Activated naive CD4-positive, alpha-beta T cell treated with anti-CD3 and anti-CD28 coated beads, Interleukin-2, amount 50 U/mL, for 24 hours (primary cell): Measurements from ENCODE around the gene CDK9.
"Not testable (repeated sequence)": the region's sequence is repeated elsewhere in the genome, so short reads cannot be mapped to it uniquely, and the experiment has no call there.

Experiments used
- H3K27ac Mint-ChIP-seq: one replicate; pipeline ENCODE4 v1.8.0; 2021; ENCODE audit warnings: mild to moderate bottlenecking, mixed read lengths
- H3K27me3 Mint-ChIP-seq: one replicate; pipeline ENCODE4 v1.8.0; 2021; ENCODE audit warnings: mixed read lengths
- H3K36me3 Mint-ChIP-seq: one replicate; pipeline ENCODE4 v1.8.0; 2021; ENCODE audit warnings: mixed read lengths
- H3K4me1 Mint-ChIP-seq: one replicate; pipeline ENCODE4 v1.8.0; 2021; ENCODE audit warnings: mixed read lengths
- H3K4me3 Mint-ChIP-seq: one replicate; pipeline ENCODE4 v1.8.0; 2021; ENCODE audit warnings: mild to moderate bottlenecking, mixed read lengths
- H3K9me3 Mint-ChIP-seq: one replicate; pipeline ENCODE4 v1.8.0; 2021; ENCODE audit warnings: mixed read lengths

The CDK9 gene

GRCh38 chr9:127815512-127816361, 29.9 kb downstream of the CDK9 start:
- H3K9me3 Mint-ChIP-seq: no peaks in the 10 kb centered on the region
- no peaks in the 10 kb centered on the region for H3K27me3 Mint-ChIP-seq
- no peak overlapping the region for H3K27ac Mint-ChIP-seq
- no peaks in the 10 kb centered on the region for H3K36me3 Mint-ChIP-seq
- H3K4me3 Mint-ChIP-seq: no peak overlapping the region
- no peaks in the 10 kb centered on the region for H3K4me1 Mint-ChIP-seq

- H3K36me3 Mint-ChIP-seq: no peaks in the 10 kb centered on the region
- peak overlapping the region; percentile 51 for H3K27ac Mint-ChIP-seq
- no peaks in the 10 kb centered on the region for H3K27me3 Mint-ChIP-seq
- H3K4me1 Mint-ChIP-seq: no peaks in the 10 kb centered on the region
- H3K4me3 Mint-ChIP-seq: no peak overlapping the region
- no peaks in the 10 kb centered on the region for H3K9me3 Mint-ChIP-seq
Observed at GRCh38 chr9:127816362-127816725, 30.5 kb downstream of the CDK9 start.

GRCh38 chr9:127816728-127817127, 30.9 kb downstream of the CDK9 start:
- no peak overlapping the region for H3K27ac Mint-ChIP-seq
- no peaks in the 10 kb centered on the region for H3K36me3 Mint-ChIP-seq
- H3K4me3 Mint-ChIP-seq: no peak overlapping the region

GRCh38 chr9:127817881-127818434, 32.1 kb downstream of the CDK9 start:
- H3K9me3 Mint-ChIP-seq: no peaks in the 10 kb centered on the region
- no peaks in the 10 kb centered on the region for H3K4me1 Mint-ChIP-seq
- peak overlapping the region; percentile 51 for H3K27ac Mint-ChIP-seq
- H3K36me3 Mint-ChIP-seq: no peaks in the 10 kb centered on the region
- H3K27me3 Mint-ChIP-seq: no peaks in the 10 kb centered on the region
- no peak overlapping the region for H3K4me3 Mint-ChIP-seq

More at GRCh38 chr9:127816728-127817127, 30.9 kb downstream of the CDK9 start:
- no peaks in the 10 kb centered on the region for H3K9me3 Mint-ChIP-seq
- H3K4me1 Mint-ChIP-seq: no peaks in the 10 kb centered on the region
- H3K27me3 Mint-ChIP-seq: no peaks in the 10 kb centered on the region

GRCh38 chr9:127818574-127818973, 32.7 kb downstream of the CDK9 start:
- Mint-ChIP-seq H3K4me1 (no peaks in the 10 kb centered on the region), H3K9me3 (no peaks in the 10 kb centered on the region), H3K27me3 (no peaks in the 10 kb centered on the region), H3K36me3 (no peaks in the 10 kb centered on the region), H3K4me3 (no peak overlapping the region), H3K27ac (no peak overlapping the region)

GRCh38 chr9:127822108-127822507, 36.3 kb downstream of the CDK9 start:
- H3K4me3 Mint-ChIP-seq: no peak overlapping the region
- H3K36me3 Mint-ChIP-seq: peaks cover 2% of the 10 kb centered on the region
- no peak overlapping the region for H3K27ac Mint-ChIP-seq
- H3K27me3 Mint-ChIP-seq: no peaks in the 10 kb centered on the region
- H3K9me3 Mint-ChIP-seq: no peaks in the 10 kb centered on the region
- H3K4me1 Mint-ChIP-seq: no peaks in the 10 kb centered on the region

GRCh38 chr9:127825319-127826051, 39.7 kb downstream of the CDK9 start:
- no peaks in the 10 kb centered on the region for H3K9me3 Mint-ChIP-seq
- H3K27ac Mint-ChIP-seq: no peak overlapping the region
- H3K36me3 Mint-ChIP-seq: peaks cover 2% of the 10 kb centered on the region
- no peaks in the 10 kb centered on the region for H3K27me3 Mint-ChIP-seq
- no peak overlapping the region for H3K4me3 Mint-ChIP-seq
- H3K4me1 Mint-ChIP-seq: no peaks in the 10 kb centered on the region

- Mint-ChIP-seq H3K9me3 (no peaks in the 10 kb centered on the region), H3K27me3 (no peaks in the 10 kb centered on the region), H3K36me3 (peaks cover 2% of the 10 kb centered on the region), H3K27ac (no peak overlapping the region), H3K4me3 (no peak overlapping the region), H3K4me1 (no peaks in the 10 kb centered on the region)
Observed at GRCh38 chr9:127826253-127826913, 40.5 kb downstream of the CDK9 start.

- H3K4me3 Mint-ChIP-seq: no peak overlapping the region
- H3K4me1 Mint-ChIP-seq: peaks cover 10% of the 10 kb centered on the region
- H3K27ac Mint-ChIP-seq: peak overlapping the region; percentile 51
- peaks cover 2% of the 10 kb centered on the region for H3K36me3 Mint-ChIP-seq
- no peaks in the 10 kb centered on the region for H3K9me3 Mint-ChIP-seq
- no peaks in the 10 kb centered on the region for H3K27me3 Mint-ChIP-seq
Observed at GRCh38 chr9:127828262-127829031, 42.6 kb downstream of the CDK9 start.

- Mint-ChIP-seq H3K36me3 (no peaks in the 10 kb centered on the region), H3K4me3 (no peak overlapping the region), H3K4me1 (peaks cover 14% of the 10 kb centered on the region), H3K9me3 (no peaks in the 10 kb centered on the region), H3K27me3 (no peaks in the 10 kb centered on the region), H3K27ac (peak overlapping the region; percentile 62)
Observed at GRCh38 chr9:127829205-127829906, 43.5 kb downstream of the CDK9 start.

GRCh38 chr9:127832248-127832647, 46.4 kb downstream of the CDK9 start:
- Mint-ChIP-seq H3K4me1 (peaks cover 17% of the 10 kb centered on the region), H3K4me3 (peak overlapping the region; percentile 43), H3K27ac (peak overlapping the region; percentile 85), H3K27me3 (no peaks in the 10 kb centered on the region), H3K36me3 (no peaks in the 10 kb centered on the region), H3K9me3 (no peaks in the 10 kb centered on the region)

GRCh38 chr9:127833555-127833954, 47.7 kb downstream of the CDK9 start:
- Mint-ChIP-seq H3K4me3 (no peak overlapping the region), H3K4me1 (peaks cover 17% of the 10 kb centered on the region), H3K36me3 (no peaks in the 10 kb centered on the region), H3K27ac (no peak overlapping the region), H3K27me3 (no peaks in the 10 kb centered on the region), H3K9me3 (no peaks in the 10 kb centered on the region)

GRCh38 chr9:127835991-127836516, 50.2 kb downstream of the CDK9 start:
- H3K9me3 Mint-ChIP-seq: no peaks in the 10 kb centered on the region

GRCh38 chr9:127836561-127836960, 50.7 kb downstream of the CDK9 start:
- not testable (repeated sequence) for H3K36me3 Mint-ChIP-seq, H3K4me3 Mint-ChIP-seq, H3K27me3 Mint-ChIP-seq, H3K9me3 Mint-ChIP-seq, H3K27ac Mint-ChIP-seq
- peaks cover 17% of the 10 kb centered on the region for H3K4me1 Mint-ChIP-seq

More at GRCh38 chr9:127835991-127836516, 50.2 kb downstream of the CDK9 start:
- H3K27ac Mint-ChIP-seq: no peak overlapping the region
- H3K4me1 Mint-ChIP-seq: peaks cover 17% of the 10 kb centered on the region
- H3K36me3 Mint-ChIP-seq: no peaks in the 10 kb centered on the region
- H3K27me3 Mint-ChIP-seq: no peaks in the 10 kb centered on the region
- H3K4me3 Mint-ChIP-seq: no peak overlapping the region
